Measurements from ENCODE around the gene CDC42EP3.

Gene CDC42EP3

GRCh38 chr2:37683241-37683640 is 11.8 kb upstream of the CDC42EP3 start:
- no peak for DNase-seq

- DNase-seq: no peak
These were observed 11.0 kb upstream of the CDC42EP3 start for GRCh38 chr2:37682473-37682872.

- DNase-seq: no peak
These were observed 10.1 kb upstream of the CDC42EP3 start for GRCh38 chr2:37681587-37681986.

GRCh38 chr2:37679072-37679695 is 7.7 kb upstream of the CDC42EP3 start:
- no peak for DNase-seq

GRCh38 chr2:37676274-37676673 is 4.8 kb upstream of the CDC42EP3 start:
- no peak for DNase-seq

GRCh38 chr2:37674946-37675345 is 3.5 kb upstream of the CDC42EP3 start:
- DNase-seq: no peak

GRCh38 chr2:37672870-37673184 is 1.4 kb upstream of the CDC42EP3 start:
- DNase-seq: no peak

GRCh38 chr2:37672104-37672869 is 845 bp upstream of the CDC42EP3 start:
- peak; percentile 77 for DNase-seq

- DNase-seq: no peak
These were observed 318 bp upstream of the CDC42EP3 start for GRCh38 chr2:37671816-37672103.

- DNase-seq: no peak
These were observed 949 bp downstream of the CDC42EP3 start for GRCh38 chr2:37670378-37671008.

GRCh38 chr2:37669446-37669845 is 2.0 kb downstream of the CDC42EP3 start:
- DNase-seq: no peak

GRCh38 chr2:37667704-37668103 is 3.7 kb downstream of the CDC42EP3 start:
- DNase-seq: no peak

- no peak for DNase-seq
These were observed 4.7 kb downstream of the CDC42EP3 start for GRCh38 chr2:37666772-37667171.

- DNase-seq: no peak
These were observed 5.7 kb downstream of the CDC42EP3 start for GRCh38 chr2:37665604-37666362.

- DNase-seq: no peak
These were observed 6.4 kb downstream of the CDC42EP3 start for GRCh38 chr2:37665043-37665442.

- no peak for DNase-seq
These were observed 7.2 kb downstream of the CDC42EP3 start for GRCh38 chr2:37664231-37664643.

- DNase-seq: no peak
These were observed 8.1 kb downstream of the CDC42EP3 start for GRCh38 chr2:37663390-37663789.

GRCh38 chr2:37659723-37660122 is 11.7 kb downstream of the CDC42EP3 start:
- DNase-seq: no peak

GRCh38 chr2:37658682-37659081 is 12.8 kb downstream of the CDC42EP3 start:
- no peak for DNase-seq

- no peak for DNase-seq
These were observed 14.0 kb downstream of the CDC42EP3 start for GRCh38 chr2:37657471-37657870.

- peak; percentile 41 for DNase-seq
These were observed 14.7 kb downstream of the CDC42EP3 start for GRCh38 chr2:37656512-37657423.

Measured in CD4-positive, alpha-beta T cell treated with Interleukin-17A for 1 hour (primary cell).